Activated CD4-positive, alpha-beta T cell treated with anti-CD3 and anti-CD28 coated beads, Interleukin-2, Interleukin-4, amounts not matched to agents 100 ng/mL and 50 ng/mL, durations not matched to agents 16 hours and 8 hours (primary cell): ENCODE data around the gene PCP2.

Experiments used
- DNase-seq: peaks from one replicate; pipeline ENCODE4 v3.0.0-alpha.2; 2020; ENCODE audit warnings: low spot score

PCP2 gene

DNA sequence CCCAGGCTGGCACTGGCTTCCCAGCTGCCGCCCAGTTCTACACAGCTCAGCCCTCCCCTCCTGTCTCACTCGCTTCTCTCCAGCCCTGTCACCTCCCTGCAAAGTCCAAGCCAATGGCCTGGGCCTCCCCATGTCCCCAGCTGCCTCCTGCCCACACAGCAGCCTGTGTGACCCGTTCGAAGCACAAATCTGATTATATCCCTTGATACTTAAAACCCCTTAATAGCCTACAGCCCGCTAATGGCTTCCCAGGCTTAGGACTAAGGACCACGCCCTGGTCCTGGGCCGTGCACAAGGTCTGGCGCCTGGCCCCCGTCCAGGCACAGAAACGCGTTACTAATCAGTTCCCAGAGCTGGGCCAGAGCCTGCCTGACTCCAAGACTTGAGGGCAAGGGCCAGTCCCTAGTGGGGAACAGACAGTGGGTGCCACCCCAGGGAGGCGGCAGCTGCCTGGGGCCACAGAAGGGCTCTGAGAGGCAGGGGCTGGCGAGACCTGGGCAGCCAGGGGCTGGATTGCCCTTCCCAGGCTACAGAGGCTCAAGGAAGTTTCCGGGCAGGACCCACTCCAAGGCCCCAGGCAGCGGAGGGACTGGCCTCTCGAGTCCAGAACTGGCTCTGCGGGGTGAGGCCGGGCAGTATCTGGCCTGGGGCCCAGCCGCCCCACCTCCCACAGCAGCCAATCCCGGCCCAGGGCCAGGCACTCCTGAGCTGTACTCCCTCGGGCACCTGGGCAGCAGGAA is 14.6 kb downstream of the PCP2 start:
- no peak for DNase-seq

GRCh38 chr19:7618348-7618747 is 15.2 kb downstream of the PCP2 start:
- no peak for DNase-seq

DNA sequence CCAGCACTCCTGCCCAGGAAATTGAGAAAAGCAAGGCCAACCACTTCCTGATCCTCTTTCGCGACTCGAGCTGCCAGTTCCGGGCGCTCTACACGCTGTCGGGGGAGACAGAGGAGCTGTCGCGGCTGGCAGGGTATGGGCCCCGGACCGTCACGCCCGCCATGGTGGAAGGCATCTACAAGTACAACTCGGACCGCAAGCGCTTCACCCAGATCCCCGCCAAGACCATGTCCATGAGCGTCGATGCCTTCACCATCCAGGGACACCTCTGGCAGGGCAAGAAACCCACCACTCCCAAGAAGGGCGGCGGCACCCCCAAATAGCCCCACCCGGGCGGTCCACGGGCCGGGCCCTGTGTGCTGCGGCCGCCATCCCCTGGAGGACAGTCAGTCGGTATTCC is 15.8 kb downstream of the PCP2 start:
- no peak for DNase-seq

GRCh38 chr19:7617172-7617571 is 16.3 kb downstream of the PCP2 start:
- DNase-seq, result no peak

GRCh38 chr19:7614859-7615741 is 18.4 kb downstream of the PCP2 start:
- no peak for DNase-seq

DNA sequence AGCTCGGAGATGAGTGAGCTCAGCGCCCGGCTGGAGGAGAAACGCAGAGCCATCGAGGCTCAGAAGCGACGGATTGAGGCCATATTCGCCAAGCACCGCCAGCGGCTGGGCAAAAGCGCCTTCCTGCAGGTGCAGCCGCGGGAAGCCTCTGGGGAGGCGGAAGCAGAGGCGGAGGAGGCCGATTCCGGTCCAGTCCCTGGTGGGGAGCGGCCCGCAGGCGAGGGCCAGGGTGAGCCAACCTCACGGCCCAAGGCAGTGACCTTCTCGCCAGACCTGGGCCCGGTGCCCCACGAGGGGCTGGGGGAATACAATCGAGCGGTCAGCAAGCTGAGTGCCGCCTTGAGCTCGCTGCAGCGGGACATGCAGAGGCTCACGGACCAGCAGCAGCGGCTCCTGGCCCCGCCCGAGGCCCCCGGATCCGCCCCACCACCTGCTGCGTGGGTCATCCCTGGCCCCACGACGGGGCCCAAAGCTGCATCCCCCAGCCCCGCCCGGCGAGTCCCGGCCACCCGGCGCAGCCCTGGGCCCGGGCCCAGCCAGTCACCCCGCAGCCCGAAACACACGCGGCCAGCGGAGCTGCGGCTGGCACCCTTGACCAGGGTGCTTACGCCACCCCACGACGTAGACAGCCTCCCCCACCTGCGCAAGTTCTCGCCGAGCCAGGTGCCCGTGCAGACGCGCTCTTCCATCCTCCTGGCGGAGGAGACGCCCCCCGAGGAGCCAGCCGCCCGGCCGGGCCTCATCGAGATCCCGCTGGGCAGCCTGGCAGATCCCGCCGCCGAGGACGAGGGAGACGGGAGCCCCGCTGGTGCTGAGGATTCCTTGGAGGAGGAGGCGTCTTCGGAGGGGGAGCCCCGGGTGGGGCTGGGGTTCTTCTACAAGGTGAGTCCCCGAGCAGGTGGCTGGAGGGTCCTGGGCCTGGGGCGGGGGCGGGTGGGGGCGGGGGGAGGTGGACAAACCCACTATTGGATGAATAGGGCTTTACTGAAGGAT is 20.9 kb downstream of the PCP2 start:
- DNase-seq, result no peak

DNA sequence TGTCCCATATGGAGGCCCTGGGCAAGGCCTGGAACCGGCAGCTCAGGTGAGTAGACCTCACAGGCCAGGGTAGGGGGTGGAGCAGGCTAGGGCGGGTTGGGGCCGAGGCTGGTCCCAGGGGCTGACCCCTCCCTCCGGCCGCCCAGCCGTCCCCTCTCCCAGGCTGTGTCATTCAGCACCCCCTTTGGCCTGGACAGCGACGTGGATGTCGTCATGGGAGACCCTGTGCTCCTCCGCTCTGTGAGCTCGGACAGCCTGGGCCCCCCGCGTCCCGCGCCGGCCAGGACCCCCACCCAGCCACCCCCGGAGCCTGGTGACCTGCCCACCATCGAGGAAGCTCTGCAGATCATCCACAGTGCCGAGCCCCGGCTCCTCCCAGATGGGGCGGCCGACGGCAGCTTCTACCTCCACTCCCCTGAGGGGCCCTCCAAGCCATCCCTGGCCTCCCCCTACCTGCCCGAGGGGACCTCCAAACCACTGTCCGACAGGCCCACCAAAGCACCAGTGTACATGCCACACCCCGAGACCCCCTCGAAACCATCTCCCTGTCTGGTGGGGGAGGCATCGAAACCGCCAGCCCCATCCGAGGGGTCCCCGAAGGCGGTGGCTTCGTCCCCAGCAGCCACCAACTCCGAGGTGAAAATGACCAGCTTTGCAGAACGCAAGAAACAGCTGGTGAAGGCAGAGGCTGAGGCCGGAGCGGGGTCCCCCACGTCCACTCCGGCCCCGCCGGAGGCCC is 21.8 kb downstream of the PCP2 start:
- DNase-seq, result no peak

DNA sequence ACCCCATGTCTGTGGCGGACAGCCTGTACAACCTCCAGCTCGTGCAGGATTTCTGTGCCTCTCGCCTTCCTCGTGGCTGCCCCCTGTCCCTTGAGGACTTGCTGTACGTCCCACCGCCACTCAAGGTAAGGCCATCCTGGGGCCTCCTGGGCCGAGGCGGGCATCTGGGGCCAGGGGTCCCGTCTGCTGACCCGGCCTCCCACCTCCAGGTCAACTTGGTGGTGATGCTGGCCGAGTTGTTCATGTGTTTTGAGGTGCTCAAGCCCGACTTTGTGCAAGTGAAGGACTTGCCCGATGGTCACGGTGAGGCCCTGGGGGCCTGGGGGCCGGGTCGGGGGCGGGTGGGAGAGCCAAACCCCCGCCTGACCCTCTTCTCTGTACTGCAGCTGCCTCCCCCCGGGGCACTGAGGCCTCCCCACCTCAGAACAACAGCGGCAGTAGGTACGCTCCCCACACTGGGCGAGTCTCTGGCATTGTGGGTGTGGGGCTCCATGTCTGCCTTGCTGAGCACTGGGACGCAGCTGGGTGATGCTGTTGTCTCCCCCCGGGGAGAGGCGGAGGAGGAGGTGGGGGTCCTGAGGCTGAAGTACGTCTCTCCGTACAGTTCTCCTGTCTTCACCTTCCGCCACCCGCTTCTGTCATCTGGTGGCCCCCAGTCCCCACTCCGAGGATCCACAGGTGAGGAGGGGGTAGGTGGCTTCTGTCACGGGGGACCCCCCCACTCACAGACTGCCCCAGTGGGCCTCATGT is 22.9 kb downstream of the PCP2 start:
- no peak for DNase-seq

GRCh38 chr19:7607874-7608560 is 25.5 kb downstream of the PCP2 start:
- no peak for DNase-seq

DNA sequence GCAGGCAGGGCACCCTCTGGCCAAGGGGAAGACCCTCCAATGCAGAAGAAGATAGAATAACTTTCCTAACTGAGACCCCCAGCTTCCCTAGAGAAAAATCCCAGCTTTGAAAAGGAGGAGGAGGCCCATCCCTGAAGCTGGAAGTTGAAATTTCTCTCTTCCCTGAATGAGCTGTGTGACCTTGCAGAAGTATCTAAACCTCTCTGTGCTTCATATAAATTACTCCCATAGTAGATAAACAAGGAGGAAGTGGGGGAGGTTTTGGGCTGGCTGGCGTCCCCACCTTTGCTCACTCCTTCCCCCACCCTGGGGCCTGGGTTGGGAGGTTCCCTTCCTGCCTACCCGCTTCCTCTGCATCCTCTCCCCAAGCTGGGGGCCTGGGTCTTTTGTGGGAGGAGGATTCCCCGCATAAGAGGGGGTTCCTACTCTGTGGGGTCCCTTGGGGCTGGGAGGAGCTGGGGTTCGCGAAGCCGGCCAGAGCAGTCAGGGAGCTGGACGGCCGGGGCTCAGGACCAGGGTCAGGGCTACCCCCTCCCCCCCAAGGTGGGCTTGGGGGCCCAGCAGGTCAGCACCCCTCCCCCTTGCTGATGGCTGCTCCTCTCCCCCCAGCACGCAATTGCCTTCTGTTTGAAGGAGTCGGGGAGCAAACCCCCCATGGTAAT is 26.2 kb downstream of the PCP2 start:
- no peak for DNase-seq

- DNase-seq, result no peak
Observed at GRCh38 chr19:7606289-7606688, 27.2 kb downstream of the PCP2 start.

DNA sequence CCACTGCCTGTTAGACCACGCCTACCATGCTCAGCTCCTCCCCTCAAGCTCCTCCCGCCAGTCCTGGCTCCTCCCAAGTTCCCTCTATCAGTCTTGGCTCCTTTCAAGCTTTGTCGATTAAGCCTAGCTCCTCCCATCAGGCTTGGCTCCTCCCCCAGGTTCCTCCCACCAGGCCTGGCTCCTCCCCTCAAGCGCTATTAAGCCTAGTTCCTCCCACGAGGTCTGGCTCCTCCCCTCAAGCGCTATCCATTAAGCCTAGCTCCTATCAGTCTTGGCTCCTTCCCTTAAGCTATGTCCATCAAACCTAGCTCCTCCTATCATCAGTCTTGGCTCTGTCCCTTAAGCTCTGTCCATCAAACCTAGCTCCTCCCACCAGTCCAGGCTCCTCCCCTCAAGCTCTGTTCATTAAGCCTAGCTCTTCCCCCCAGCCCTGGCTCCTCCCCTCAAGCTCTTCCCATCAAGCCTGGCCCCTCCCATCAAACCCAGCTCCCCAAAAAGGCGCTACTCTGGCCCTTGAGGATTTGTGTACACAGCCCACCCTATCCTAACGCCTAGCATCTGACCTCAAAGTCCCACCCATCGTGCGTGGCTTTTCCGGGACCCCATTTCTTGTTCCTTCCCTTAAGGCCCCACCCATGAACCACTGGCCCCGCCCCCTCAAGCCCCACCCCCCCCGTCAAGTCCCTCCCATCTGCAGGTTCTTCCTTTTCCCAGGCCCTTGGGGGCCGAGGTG is 27.9 kb downstream of the PCP2 start:
- peak; percentile 29 for DNase-seq

GRCh38 chr19:7603919-7604318 is 29.6 kb downstream of the PCP2 start:
- no peak for DNase-seq

- no peak for DNase-seq
Observed at GRCh38 chr19:7602935-7603497, 30.5 kb downstream of the PCP2 start.

DNA sequence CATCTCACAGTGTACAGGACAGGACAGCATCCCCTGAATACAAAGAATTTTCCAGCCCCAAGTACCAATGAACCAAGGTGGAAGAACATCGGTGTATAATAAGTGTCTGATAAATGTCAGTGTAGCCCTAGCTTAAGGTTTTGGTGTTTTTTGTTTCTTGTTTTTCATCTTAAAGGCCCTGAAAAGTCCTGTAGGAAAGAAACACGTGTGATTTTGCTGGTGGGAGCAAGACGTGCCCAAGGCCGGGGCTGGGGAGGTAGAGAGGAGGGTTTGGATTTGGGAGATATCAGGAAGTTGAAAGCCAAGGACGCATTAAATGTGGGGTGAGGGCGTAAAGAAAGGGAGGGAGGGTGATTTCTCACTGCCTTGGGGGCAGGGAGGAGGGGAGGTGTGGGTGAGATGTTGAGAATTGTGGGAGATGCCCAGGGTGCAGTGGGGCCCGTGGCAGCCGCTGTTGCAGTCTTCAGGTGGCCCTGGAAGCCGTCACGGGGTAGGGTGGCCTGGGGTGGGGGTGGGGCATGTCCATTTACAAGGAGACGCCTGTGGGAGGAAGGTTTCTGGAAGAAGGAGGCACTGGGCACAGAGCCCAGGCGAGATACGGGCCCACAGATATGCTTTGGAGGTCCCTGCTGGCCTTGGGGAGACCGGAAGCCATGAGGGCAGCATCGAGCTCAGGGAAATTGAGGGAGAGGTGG is 31.1 kb downstream of the PCP2 start:
- no peak for DNase-seq

DNA sequence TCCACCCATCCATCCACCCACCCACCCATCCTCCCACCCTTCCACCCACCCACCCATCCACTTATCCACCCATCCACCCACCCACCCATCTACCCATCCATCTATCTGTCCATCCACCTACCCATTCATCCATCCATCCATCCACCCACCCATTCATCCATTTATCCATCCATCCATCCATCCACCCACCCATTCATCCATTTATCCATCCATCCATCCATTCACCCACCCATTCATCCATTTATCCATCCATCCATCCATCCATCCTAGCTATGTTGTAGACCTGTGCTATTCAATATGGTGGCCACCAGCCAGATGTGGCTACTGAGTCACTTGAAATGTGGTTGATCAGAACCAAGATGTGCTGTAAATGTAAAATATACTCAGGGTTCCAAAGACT is 32.8 kb downstream of the PCP2 start:
- no peak for DNase-seq

- no peak for DNase-seq
Observed at GRCh38 chr19:7598180-7598579, 35.3 kb downstream of the PCP2 start.

GRCh38 chr19:7597689-7598088 is 35.8 kb downstream of the PCP2 start:
- no peak for DNase-seq
